K562 (cell line): ENCODE data around the gene TNK2. TPM values are rescaled to one million over a fixed set of nuclear protein-coding genes. Genes with fewer than 3 reads are reported as not detected.
A peak's percentile ranks its signal among the peaks of the same experiment; 100 is the strongest.

Experiments
- ATAC-seq: fragments of 200-7000 bp; cut with Tn5 transposase; 3 replicates; pipeline ENCODE4 v1.9.1; 2020; ENCODE audit warnings: moderate library complexity
- BruUV-seq: library from RNA; stranded (reverse); fragments of 400-500 nt; replicated peaks from 2 replicates; lab custom pipeline; 2021; lab: Mats Ljungman, UMichigan
- CTCF ChIA-PET: fragments of 300-600 bp; formaldehyde crosslinking; extraction: SDS; loops from one replicate; lab custom pipeline; 2021; ENCODE audit warnings: low intra/inter-chr PET ratio; lab: Yijun Ruan, JAX
- POLR2A ChIA-PET: fragments of 300-600, 350-650 bp; sonication (Branson Sonifier 250); formaldehyde crosslinking; extraction: SDS; loops from one replicate; lab custom pipeline; 2021; ENCODE audit warnings: antibody characterized with exemption, inconsistent platforms; lab: Yijun Ruan, JAX
- DNase-seq, 4 experiments: peaks; one replicate each; pipeline versions ENCODE4 v3.0.0 to v3.0.0-alpha.2; 2011 to 2018; ENCODE audit warnings: low spot score in 3 of 4, mixed read lengths in 3 of 4; ENCODE audit errors: extremely low read depth in 1 of 4
- FAIRE-seq: peaks from 2 replicates; lab custom pipeline; 2011; peaks lifted over from hg19 to GRCh38; lab: Jason Lieb, UNC
- H2AFZ ChIP-seq: 2 replicates; pipeline ENCODE4 v1.6.0; 2011; ENCODE audit warnings: low read depth, low read length, control low read depth, inconsistent platforms
- H3K27ac ChIP-seq: fragments of 200-600 bp; 3 replicates; pipeline ENCODE4 v1.8.0; 2011; ENCODE audit warnings: low read depth, mild to moderate bottlenecking, control low read depth, inconsistent platforms, low read length, moderate library complexity, mixed read lengths; ENCODE audit errors: extremely low read depth
- H3K27me3 ChIP-seq, 2 experiments: fragments of 300-600 bp in 1 of 2; 2 replicates in 1 of 2; 3 replicates in 1 of 2; pipeline versions ENCODE4 v1.6.0 to v1.8.0; 2011; ENCODE audit warnings: inconsistent platforms in 2 of 2, low read length in 2 of 2, mild to moderate bottlenecking in 1 of 2, mixed read lengths in 1 of 2, moderate library complexity in 1 of 2; ENCODE audit not compliant: control insufficient read depth in 2 of 2, insufficient read depth in 2 of 2
- H3K36me3 ChIP-seq: fragments of 300-600 bp; 3 replicates; pipeline ENCODE4 v1.8.0; 2011; ENCODE audit warnings: mild to moderate bottlenecking, low read length, inconsistent platforms; ENCODE audit not compliant: control insufficient read depth, insufficient read depth
- H3K4me1 ChIP-seq, 2 experiments: fragments of 200-600 bp in 1 of 2; replicated peaks in 1 of 2; 2 replicates in 1 of 2; 3 replicates in 1 of 2; pipeline versions ENCODE4 v1.5.1 to v1.8.0; 2011; ENCODE audit warnings: inconsistent platforms in 2 of 2, low read length in 2 of 2, mild to moderate bottlenecking in 1 of 2, mixed read lengths in 1 of 2, moderate library complexity in 1 of 2; ENCODE audit not compliant: control insufficient read depth in 2 of 2, insufficient read depth in 2 of 2
- H3K4me2 ChIP-seq: 2 replicates; pipeline ENCODE4 v1.6.1; 2011; ENCODE audit warnings: low read length, control low read depth, inconsistent platforms, mixed read lengths; ENCODE audit not compliant: insufficient read depth
- H3K4me3 ChIP-seq: fragments of 200-600 bp; sonication (generic), shearing (Covaris generic); 2 replicates; pipeline ENCODE4 v1.5.1; 2016; ENCODE audit warnings: control low read depth, inconsistent platforms
- H3K79me2 ChIP-seq: fragments of 200-600 bp; 3 replicates; pipeline ENCODE4 v1.8.0; 2011; ENCODE audit warnings: low read length, inconsistent platforms; ENCODE audit not compliant: control insufficient read depth, insufficient read depth
- H3K9ac ChIP-seq, 2 experiments: 2 replicates each; pipeline versions ENCODE4 v1.6.0 to v1.6.1; 2011; ENCODE audit warnings: low read depth in 2 of 2, low read length in 2 of 2, control low read depth in 1 of 2, inconsistent platforms in 1 of 2, mild to moderate bottlenecking in 1 of 2, mixed read lengths in 1 of 2; ENCODE audit not compliant: insufficient read depth in 1 of 2
- H3K9me1 ChIP-seq: one replicate; pipeline ENCODE4 v1.6.0; 2011; ENCODE audit warnings: inconsistent platforms, mild to moderate bottlenecking, low read length, moderate library complexity; ENCODE audit not compliant: control insufficient read depth, insufficient read depth
- H3K9me3 ChIP-seq: replicated peaks from 2 replicates; pipeline ENCODE4 v1.5.1; 2011; ENCODE audit warnings: low read depth, low read length, inconsistent platforms; ENCODE audit not compliant: control insufficient read depth, insufficient read depth
- H4K20me1 ChIP-seq: replicated peaks from 2 replicates; pipeline ENCODE4 v1.6.1; 2011; ENCODE audit warnings: low read length, inconsistent platforms, mixed read lengths; ENCODE audit not compliant: control insufficient read depth, insufficient read depth
- ARNT ChIP-seq, 2 experiments: fragments of 450-650 bp; IDR thresholded peaks; 2 replicates each; pipeline ENCODE4 v1.6.1; 2016; ENCODE audit warnings: mild to moderate bottlenecking in 1 of 2
- EP400 ChIP-seq: fragments of 450-650 bp; IDR thresholded peaks from 2 replicates; pipeline ENCODE4 v1.6.1; 2017; ENCODE audit warnings: antibody characterized with exemption, mild to moderate bottlenecking, moderate library complexity
- GTF2F1 ChIP-seq: IDR thresholded peaks from 2 replicates; pipeline ENCODE4 v1.6.1; 2011; ENCODE audit warnings: low read depth, low read length, improper control_type of control experiment
- JUNB ChIP-seq: fragments of 450-650 bp; formaldehyde crosslinking; conservative IDR thresholded peaks from 2 replicates; pipeline ENCODE4 v1.4.0; 2020; ENCODE audit warnings: mild to moderate bottlenecking
- MNT ChIP-seq, 2 experiments: fragments of 450-650 bp; conservative IDR thresholded peaks; 2 replicates each; pipeline ENCODE4 v1.6.1; 2017; ENCODE audit warnings: mild to moderate bottlenecking in 2 of 2, moderate library complexity in 2 of 2
- PHF20 ChIP-seq: fragments of 450-650 bp; IDR thresholded peaks from 2 replicates; pipeline ENCODE4 v1.6.1; 2018; ENCODE audit not compliant: partially characterized antibody
- TFAM ChIP-seq: fragments of 250-450 bp; sonication (Bioruptor Pico); conservative IDR thresholded peaks from 2 replicates; pipeline ENCODE4 v1.5.0; 2021; ENCODE audit warnings: mild to moderate bottlenecking, moderate library complexity
- ZFP1 ChIP-seq: fragments of 450-650 bp; formaldehyde crosslinking; IDR thresholded peaks from 2 replicates; pipeline ENCODE4 v1.4.0; 2020; ENCODE audit warnings: mild to moderate bottlenecking, mixed read lengths
- ZNF232 ChIP-seq: sonication (generic); formaldehyde crosslinking; IDR thresholded peaks from 2 replicates; pipeline ENCODE4 v1.8.0; 2022; ENCODE audit warnings: mild to moderate bottlenecking, missing genetic modification reagents
- ZNF668 ChIP-seq: fragments of 250-450 bp; sonication (Bioruptor Pico); IDR thresholded peaks from 2 replicates; pipeline ENCODE4 v1.8.0; 2022; ENCODE audit warnings: mild to moderate bottlenecking, inconsistent platforms
- WGBS: fragments of 100-300 bp; shearing (Covaris generic); methylation state at CpG from one replicate; pipeline ENCODE4 v1.1.6; 2016; ENCODE audit warnings: low coverage, mixed read lengths; ENCODE audit not compliant: insufficient coverage; ENCODE audit errors: missing lambda C conversion rate; 5-methylcytosine and 5-hydroxymethylcytosine counted together
- in situ Hi-C: fragments of 300-500 bp; cut with MboI; formaldehyde crosslinking; loops from 4 replicates; pipeline ENCODE4 v1.15.0; 2018; ENCODE audit warnings: inconsistent platforms, mixed read lengths
- intact Hi-C: fragments of 100-400 bp; cut with micrococcal nuclease; formaldehyde crosslinking; loops from 2 replicates; pipeline ENCODE4 v1.14.2; 2022
- polyA plus RNA-seq, 8 experiments: library from polyadenylated mRNA; depleted of rRNA in 4 of 8; stranded (reverse) in 5 of 8; unstranded in 3 of 8; fragments of >200 nt; fragmentation: Nextera tagmentation in 2 of 8; fragmentation: Illumina TruSeq in 1 of 8; extraction: Ambion mirVana in 2 of 8; extraction: Trizol in 1 of 8; gene quantifications; 2 replicates each; pipeline versions ENCODE4 v1.2.1 to v1.2.3, GENCODE V29; 2011 to 2014; ENCODE audit warnings: inconsistent platforms in 1 of 8, missing spikeins in 1 of 8
- total RNA-seq, 7 experiments: library from RNA; depleted of rRNA in 6 of 7; stranded (reverse); fragments of >200 nt in 6 of 7; fragmentation: Illumina TruSeq in 2 of 7; extraction: Trizol in 2 of 7; gene quantifications; 2 replicates each; pipeline versions ENCODE4 v1.2.1 to v1.2.3, GENCODE V29; 2011 to 2021; ENCODE audit warnings: low replicate concordance in 1 of 7
- TF ChIP-seq, protein P1 (sequence below): fragments of 250-450 bp; sonication (Bioruptor Pico); IDR thresholded peaks from 2 replicates; pipeline ENCODE4 v1.4.0; 2020
- TF ChIP-seq, protein P2 (sequence below), 2 experiments: IDR thresholded peaks in 1 of 2; conservative IDR thresholded peaks in 1 of 2; 2 replicates each; pipeline ENCODE4 v1.6.1; 2016; ENCODE audit warnings: low read depth in 2 of 2, mild to moderate bottlenecking in 1 of 2, missing compliant biosample characterization in 1 of 2, missing genetic modification characterization in 1 of 2, moderate library complexity in 1 of 2

TNK2 gene
- total and polyA plus RNA-seq, 9 of the 15 experiments (the other 6 are each of a cell fraction or from before 2014, with no cell fraction given), result 0.03 to 33.8 (median 6.5) TPM

DNA sequence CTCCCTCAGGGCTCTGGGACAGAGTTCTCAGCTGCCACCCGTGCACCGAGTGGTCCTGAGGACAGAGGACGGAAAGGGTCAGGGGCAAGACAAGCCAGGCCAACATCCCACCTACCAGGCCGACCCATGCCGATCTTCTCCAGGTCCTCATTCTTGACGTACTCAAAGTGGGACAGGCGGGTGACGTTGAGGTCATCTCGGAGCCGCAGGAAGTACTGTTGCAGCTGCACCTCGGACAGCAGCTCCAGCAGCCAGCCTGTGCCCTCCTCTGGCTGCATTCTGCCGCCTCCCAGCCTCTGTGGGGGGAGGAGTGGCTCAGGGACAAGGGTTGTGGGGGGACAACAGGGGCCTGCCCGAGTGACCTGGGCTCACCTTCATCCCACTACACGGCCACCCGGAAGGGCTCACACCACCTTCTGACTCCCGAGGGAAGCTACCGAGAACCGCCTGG lies 20.0 kb downstream of the TNK2 start:
- TF ChIP-seq GTF2F1 (no peak), MNT (conservative IDR thresholded peaks at IDR 0.05) (no peak), EP400 (no peak), TFAM (no peak), ARNT (IDR thresholded peaks at IDR 0.05) (no peak), ZNF232 (CRISPR knock-in tag) (no peak), ZNF668 (no peak), PHF20 (no peak), JUNB (CRISPR knock-in tag) (no peak), ZFP1 (CRISPR knock-in tag) (no peak)
- TF ChIP-seq, protein P1, sequence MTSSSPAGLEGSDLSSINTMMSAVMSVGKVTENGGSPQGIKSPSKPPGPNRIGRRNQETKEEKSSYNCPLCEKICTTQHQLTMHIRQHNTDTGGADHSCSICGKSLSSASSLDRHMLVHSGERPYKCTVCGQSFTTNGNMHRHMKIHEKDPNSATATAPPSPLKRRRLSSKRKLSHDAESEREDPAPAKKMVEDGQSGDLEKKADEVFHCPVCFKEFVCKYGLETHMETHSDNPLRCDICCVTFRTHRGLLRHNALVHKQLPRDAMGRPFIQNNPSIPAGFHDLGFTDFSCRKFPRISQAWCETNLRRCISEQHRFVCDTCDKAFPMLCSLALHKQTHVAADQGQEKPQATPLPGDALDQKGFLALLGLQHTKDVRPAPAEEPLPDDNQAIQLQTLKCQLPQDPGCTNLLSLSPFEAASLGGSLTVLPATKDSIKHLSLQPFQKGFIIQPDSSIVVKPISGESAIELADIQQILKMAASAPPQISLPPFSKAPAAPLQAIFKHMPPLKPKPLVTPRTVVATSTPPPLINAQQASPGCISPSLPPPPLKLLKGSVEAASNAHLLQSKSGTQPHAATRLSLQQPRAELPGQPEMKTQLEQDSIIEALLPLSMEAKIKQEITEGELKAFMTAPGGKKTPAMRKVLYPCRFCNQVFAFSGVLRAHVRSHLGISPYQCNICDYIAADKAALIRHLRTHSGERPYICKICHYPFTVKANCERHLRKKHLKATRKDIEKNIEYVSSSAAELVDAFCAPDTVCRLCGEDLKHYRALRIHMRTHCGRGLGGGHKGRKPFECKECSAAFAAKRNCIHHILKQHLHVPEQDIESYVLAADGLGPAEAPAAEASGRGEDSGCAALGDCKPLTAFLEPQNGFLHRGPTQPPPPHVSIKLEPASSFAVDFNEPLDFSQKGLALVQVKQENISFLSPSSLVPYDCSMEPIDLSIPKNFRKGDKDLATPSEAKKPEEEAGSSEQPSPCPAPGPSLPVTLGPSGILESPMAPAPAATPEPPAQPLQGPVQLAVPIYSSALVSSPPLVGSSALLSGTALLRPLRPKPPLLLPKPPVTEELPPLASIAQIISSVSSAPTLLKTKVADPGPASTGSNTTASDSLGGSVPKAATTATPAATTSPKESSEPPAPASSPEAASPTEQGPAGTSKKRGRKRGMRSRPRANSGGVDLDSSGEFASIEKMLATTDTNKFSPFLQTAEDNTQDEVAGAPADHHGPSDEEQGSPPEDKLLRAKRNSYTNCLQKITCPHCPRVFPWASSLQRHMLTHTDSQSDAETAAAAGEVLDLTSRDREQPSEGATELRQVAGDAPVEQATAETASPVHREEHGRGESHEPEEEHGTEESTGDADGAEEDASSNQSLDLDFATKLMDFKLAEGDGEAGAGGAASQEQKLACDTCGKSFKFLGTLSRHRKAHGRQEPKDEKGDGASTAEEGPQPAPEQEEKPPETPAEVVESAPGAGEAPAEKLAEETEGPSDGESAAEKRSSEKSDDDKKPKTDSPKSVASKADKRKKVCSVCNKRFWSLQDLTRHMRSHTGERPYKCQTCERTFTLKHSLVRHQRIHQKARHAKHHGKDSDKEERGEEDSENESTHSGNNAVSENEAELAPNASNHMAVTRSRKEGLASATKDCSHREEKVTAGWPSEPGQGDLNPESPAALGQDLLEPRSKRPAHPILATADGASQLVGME (CRISPR knock-in tag), result no peak
- TF ChIP-seq, protein P2, sequence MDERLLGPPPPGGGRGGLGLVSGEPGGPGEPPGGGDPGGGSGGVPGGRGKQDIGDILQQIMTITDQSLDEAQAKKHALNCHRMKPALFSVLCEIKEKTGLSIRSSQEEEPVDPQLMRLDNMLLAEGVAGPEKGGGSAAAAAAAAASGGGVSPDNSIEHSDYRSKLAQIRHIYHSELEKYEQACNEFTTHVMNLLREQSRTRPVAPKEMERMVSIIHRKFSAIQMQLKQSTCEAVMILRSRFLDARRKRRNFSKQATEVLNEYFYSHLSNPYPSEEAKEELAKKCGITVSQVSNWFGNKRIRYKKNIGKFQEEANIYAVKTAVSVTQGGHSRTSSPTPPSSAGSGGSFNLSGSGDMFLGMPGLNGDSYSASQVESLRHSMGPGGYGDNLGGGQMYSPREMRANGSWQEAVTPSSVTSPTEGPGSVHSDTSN (CRISPR knock-in tag; IDR thresholded peaks at IDR 0.05; ENCODE audit: low read depth), result no peak
- TF ChIP-seq, protein P2 (tag; conservative IDR thresholded peaks at IDR 0.05; ENCODE audit: low read depth), result no peak
- Histone ChIP-seq H3K36me3 (peaks cover 7% of the 10 kb centered on the region; the same call in 1 of the 3 replicates), H3K9me1 (peaks cover 4% of the 10 kb centered on the region), H3K79me2 (no peaks in the 10 kb centered on the region), H3K9me3 (peaks cover 1% of the 10 kb centered on the region; the same call in 1 of the 2 replicates), H2AFZ (no peak overlapping the region), H3K4me2 (no peak overlapping the region), H3K27ac (no peak overlapping the region), H3K27me3 (no peaks in the 10 kb centered on the region), H3K9ac (peak overlapping the region in 1 of 2 experiments; percentile 65; a peak in 1 of 4 replicates), H3K4me3 (no peak overlapping the region), H4K20me1 (no peaks in the 10 kb centered on the region), H3K4me1 (peaks cover 19 to 68% of the 10 kb centered on the region in 2 experiments; a peak in 4 of 5 replicates)
- in situ Hi-C loops, result loop anchor here (25.0 kb wide), 1 partner anchor 624 kb away; the partner anchor contains the start of genes RNF168 and SMCO1
- WGBS, result 85% methylated on average over 13 of the region's 18 CpGs
- ChIA-PET CTCF (no interaction called here), POLR2A (no interaction called here)
- BruUV-seq, result no TSS peak
- ATAC-seq (no peak), DNase-seq (no peak), FAIRE-seq (no peak)
- intact Hi-C loops, result no loop called here
